Measurements from ENCODE around the gene NID1.

NID1 gene

GRCh38 chr1:236020359-236021219 is 44.3 kb downstream of the NID1 start:
- H3K79me2 ChIP-seq (ENCODE audit: insufficient read depth, low read depth): no peaks in the 10 kb centered on the region
- TF ChIP-seq CTCF (conservative IDR thresholded peaks at IDR 0.05; ENCODE audit: low read depth, low read length): no peak
- H3K4me2 ChIP-seq: no peak overlapping the region
- no peak overlapping the region for H3K27ac ChIP-seq
- H3K9ac ChIP-seq: no peak overlapping the region
- H4K20me1 ChIP-seq (ENCODE audit: insufficient read depth): no peaks in the 10 kb centered on the region
- H3K36me3 ChIP-seq (ENCODE audit: insufficient read depth): no peaks in the 10 kb centered on the region
- H3K4me3 ChIP-seq (IDR thresholded peaks at IDR 0.05; ENCODE audit: insufficient read depth, low read depth, low read length): no peak overlapping the region
- H2AFZ ChIP-seq (ENCODE audit: low read depth): no peak overlapping the region
- H3K4me1 ChIP-seq (ENCODE audit: low read depth, poor library complexity, severe bottlenecking): no peaks in the 10 kb centered on the region
- no peaks in the 10 kb centered on the region for H3K27me3 ChIP-seq (ENCODE audit: insufficient read depth, low read depth)

GRCh38 chr1:236018885-236019453 is 45.9 kb downstream of the NID1 start:
- Histone ChIP-seq H2AFZ (ENCODE audit: low read depth) (no peak overlapping the region), H3K4me3 (IDR thresholded peaks at IDR 0.05; ENCODE audit: insufficient read depth, low read depth, low read length) (no peak overlapping the region), H3K4me2 (no peak overlapping the region), H3K79me2 (ENCODE audit: insufficient read depth, low read depth) (no peaks in the 10 kb centered on the region), H3K4me1 (ENCODE audit: low read depth, poor library complexity, severe bottlenecking) (no peaks in the 10 kb centered on the region), H3K27ac (no peak overlapping the region), H3K27me3 (ENCODE audit: insufficient read depth, low read depth) (no peaks in the 10 kb centered on the region), H4K20me1 (ENCODE audit: insufficient read depth) (no peaks in the 10 kb centered on the region), H3K9ac (no peak overlapping the region), H3K36me3 (ENCODE audit: insufficient read depth) (no peaks in the 10 kb centered on the region)
- no peak for TF ChIP-seq CTCF (conservative IDR thresholded peaks at IDR 0.05; ENCODE audit: low read depth, low read length)

DNA sequence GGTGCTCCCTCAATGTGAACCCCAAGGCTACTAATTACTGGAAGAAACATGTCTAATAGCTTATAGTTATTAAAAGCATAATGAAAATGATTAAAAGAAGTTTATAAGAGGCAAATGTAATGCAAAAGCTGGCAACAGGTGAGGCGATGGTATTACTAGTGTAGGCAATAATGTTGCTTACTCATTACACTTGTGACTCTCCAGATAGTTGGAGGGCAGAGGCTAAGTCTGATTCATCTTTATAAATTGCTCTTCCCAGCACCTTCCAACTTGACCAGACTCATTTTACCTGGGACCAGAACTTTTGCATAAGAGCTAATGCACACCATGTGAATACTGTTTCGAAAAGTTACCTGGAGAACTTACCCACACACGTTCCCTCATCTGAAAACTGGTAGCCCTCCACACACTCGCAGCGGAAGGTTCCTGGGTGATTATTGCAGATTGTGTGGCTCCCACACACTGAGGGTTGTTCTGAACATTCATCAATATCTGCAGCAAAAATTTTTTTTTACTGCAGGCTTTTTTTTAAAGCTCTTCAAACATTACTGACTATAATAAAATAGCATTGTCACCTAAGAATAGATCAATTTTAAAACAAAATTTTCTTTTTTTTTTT is 48.0 kb downstream of the NID1 start:
- Histone ChIP-seq H3K4me1 (ENCODE audit: low read depth, poor library complexity, severe bottlenecking) (no peaks in the 10 kb centered on the region), H3K27ac (no peak overlapping the region), H3K4me3 (IDR thresholded peaks at IDR 0.05; ENCODE audit: insufficient read depth, low read depth, low read length) (no peak overlapping the region), H3K4me2 (no peak overlapping the region), H3K79me2 (ENCODE audit: insufficient read depth, low read depth) (no peaks in the 10 kb centered on the region), H3K9ac (no peak overlapping the region), H3K36me3 (ENCODE audit: insufficient read depth) (no peaks in the 10 kb centered on the region), H2AFZ (ENCODE audit: low read depth) (no peak overlapping the region), H3K27me3 (ENCODE audit: insufficient read depth, low read depth) (no peaks in the 10 kb centered on the region), H4K20me1 (ENCODE audit: insufficient read depth) (no peaks in the 10 kb centered on the region)
- TF ChIP-seq CTCF (conservative IDR thresholded peaks at IDR 0.05; ENCODE audit: low read depth, low read length): no peak

- H3K9ac ChIP-seq: no peak overlapping the region
These were observed 48.8 kb downstream of the NID1 start for GRCh38 chr1:236016083-236016482.

More at GRCh38 chr1:236016083-236016482, 48.8 kb downstream of the NID1 start:
- Histone ChIP-seq H3K79me2 (ENCODE audit: insufficient read depth, low read depth) (no peaks in the 10 kb centered on the region), H4K20me1 (ENCODE audit: insufficient read depth) (no peaks in the 10 kb centered on the region), H3K27me3 (ENCODE audit: insufficient read depth, low read depth) (no peaks in the 10 kb centered on the region), H3K4me1 (ENCODE audit: low read depth, poor library complexity, severe bottlenecking) (no peaks in the 10 kb centered on the region), H2AFZ (ENCODE audit: low read depth) (no peak overlapping the region), H3K36me3 (ENCODE audit: insufficient read depth) (no peaks in the 10 kb centered on the region), H3K4me3 (IDR thresholded peaks at IDR 0.05; ENCODE audit: insufficient read depth, low read depth, low read length) (no peak overlapping the region), H3K27ac (no peak overlapping the region), H3K4me2 (no peak overlapping the region)
- TF ChIP-seq CTCF (conservative IDR thresholded peaks at IDR 0.05; ENCODE audit: low read depth, low read length): no peak
